ENCODE results near the gene LAMB4. TPM values are rescaled to one million over a fixed set of nuclear protein-coding genes. Genes with fewer than 3 reads are reported as not detected.

LAMB4 gene
- polyA plus RNA-seq, 1 experiment: 0.33 TPM

GRCh38 chr7:108108131-108108530 lies 22.0 kb downstream of the LAMB4 start:
- TF ChIP-seq, protein P1, sequence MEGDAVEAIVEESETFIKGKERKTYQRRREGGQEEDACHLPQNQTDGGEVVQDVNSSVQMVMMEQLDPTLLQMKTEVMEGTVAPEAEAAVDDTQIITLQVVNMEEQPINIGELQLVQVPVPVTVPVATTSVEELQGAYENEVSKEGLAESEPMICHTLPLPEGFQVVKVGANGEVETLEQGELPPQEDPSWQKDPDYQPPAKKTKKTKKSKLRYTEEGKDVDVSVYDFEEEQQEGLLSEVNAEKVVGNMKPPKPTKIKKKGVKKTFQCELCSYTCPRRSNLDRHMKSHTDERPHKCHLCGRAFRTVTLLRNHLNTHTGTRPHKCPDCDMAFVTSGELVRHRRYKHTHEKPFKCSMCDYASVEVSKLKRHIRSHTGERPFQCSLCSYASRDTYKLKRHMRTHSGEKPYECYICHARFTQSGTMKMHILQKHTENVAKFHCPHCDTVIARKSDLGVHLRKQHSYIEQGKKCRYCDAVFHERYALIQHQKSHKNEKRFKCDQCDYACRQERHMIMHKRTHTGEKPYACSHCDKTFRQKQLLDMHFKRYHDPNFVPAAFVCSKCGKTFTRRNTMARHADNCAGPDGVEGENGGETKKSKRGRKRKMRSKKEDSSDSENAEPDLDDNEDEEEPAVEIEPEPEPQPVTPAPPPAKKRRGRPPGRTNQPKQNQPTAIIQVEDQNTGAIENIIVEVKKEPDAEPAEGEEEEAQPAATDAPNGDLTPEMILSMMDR (IDR thresholded peaks at IDR 0.05; ENCODE audit: low read depth, low read length): no peak
- no peaks in the 10 kb centered on the region for H3K9me3 ChIP-seq (ENCODE audit: control insufficient read depth, insufficient read depth, low read length)
- ChIA-PET CTCF (interaction anchor here (0.6 kb wide), 1 partner anchor 11 kb away, joined by 6 read pairs; no protein-coding TSS in a partner anchor), POLR2A (no interaction called here)
- no peak for DNase-seq (ENCODE audit: low read depth, low spot score)
- H3K4me3 ChIP-seq (ENCODE audit: low read depth, low read length): no peak overlapping the region
- H3K27me3 ChIP-seq (ENCODE audit: control insufficient read depth, insufficient read depth, low read length): no peaks in the 10 kb centered on the region
- no peak overlapping the region for H3K27ac ChIP-seq (ENCODE audit: low read depth, low read length)

- H3K27me3 ChIP-seq (ENCODE audit: control insufficient read depth, insufficient read depth, low read length): no peaks in the 10 kb centered on the region
- ChIA-PET POLR2A (interaction anchor here (1.2 kb wide), 2 partner anchors 10 to 17 kb away, joined by 3 read pairs; no protein-coding TSS in a partner anchor), CTCF (no interaction called here)
- TF ChIP-seq, protein P1 (IDR thresholded peaks at IDR 0.05; ENCODE audit: low read depth, low read length): no peak
- no peak for DNase-seq (ENCODE audit: low read depth, low spot score)
- no peak overlapping the region for H3K4me3 ChIP-seq (ENCODE audit: low read depth, low read length)
- H3K9me3 ChIP-seq (ENCODE audit: control insufficient read depth, insufficient read depth, low read length): no peaks in the 10 kb centered on the region; the same call in 1 of the 2 replicates
- no peak overlapping the region for H3K27ac ChIP-seq (ENCODE audit: low read depth, low read length)
Measured at GRCh38 chr7:108104324-108104723, 25.8 kb downstream of the LAMB4 start.

DNA sequence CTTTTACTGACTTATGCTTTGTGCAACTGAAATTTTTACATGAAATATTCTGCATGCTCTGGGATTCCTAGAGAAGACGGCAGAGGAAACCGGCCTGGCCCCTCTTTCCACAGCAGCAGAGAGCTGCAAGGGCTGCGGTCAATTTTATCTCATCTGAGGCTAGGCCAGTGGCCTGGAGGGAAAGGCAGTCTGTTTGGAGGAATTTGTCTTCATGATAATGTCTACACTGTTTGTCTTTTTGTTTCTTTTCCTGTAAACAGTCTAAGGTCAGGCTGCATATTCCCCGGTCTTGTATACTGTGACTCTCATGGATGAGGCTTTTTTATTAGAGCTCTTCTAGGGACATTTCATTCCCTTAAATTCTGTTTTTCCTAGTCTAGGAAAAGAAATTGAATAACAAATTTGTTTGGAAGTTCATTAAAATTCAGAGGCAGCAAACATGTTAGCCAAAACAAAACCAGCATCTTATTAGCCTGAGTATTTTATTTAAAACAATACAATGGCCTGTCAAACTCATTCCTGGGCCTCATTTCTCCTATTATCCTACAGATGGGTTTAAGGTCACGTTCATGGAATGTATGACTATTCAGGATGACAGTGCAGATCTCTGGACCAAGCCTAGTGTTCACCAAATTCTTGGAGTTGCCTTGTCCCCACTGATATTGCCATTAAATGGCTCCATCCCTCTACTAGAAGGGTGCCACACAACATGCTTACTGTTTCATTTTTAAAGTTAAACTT lies 26.4 kb downstream of the LAMB4 start:
- Histone ChIP-seq H3K27me3 (ENCODE audit: control insufficient read depth, insufficient read depth, low read length) (no peaks in the 10 kb centered on the region), H3K27ac (ENCODE audit: low read depth, low read length) (no peak overlapping the region), H3K9me3 (ENCODE audit: control insufficient read depth, insufficient read depth, low read length) (no peaks in the 10 kb centered on the region; the same call in 1 of the 2 replicates), H3K4me3 (ENCODE audit: low read depth, low read length) (no peak overlapping the region)
- TF ChIP-seq, protein P1 (IDR thresholded peaks at IDR 0.05; ENCODE audit: low read depth, low read length): no peak
- ChIA-PET POLR2A (interaction anchor here (1.2 kb wide), 2 partner anchors 10 to 16 kb away, joined by 3 read pairs; no protein-coding TSS in a partner anchor), CTCF (no interaction called here)
- no peak for DNase-seq (ENCODE audit: low read depth, low spot score)

DNA sequence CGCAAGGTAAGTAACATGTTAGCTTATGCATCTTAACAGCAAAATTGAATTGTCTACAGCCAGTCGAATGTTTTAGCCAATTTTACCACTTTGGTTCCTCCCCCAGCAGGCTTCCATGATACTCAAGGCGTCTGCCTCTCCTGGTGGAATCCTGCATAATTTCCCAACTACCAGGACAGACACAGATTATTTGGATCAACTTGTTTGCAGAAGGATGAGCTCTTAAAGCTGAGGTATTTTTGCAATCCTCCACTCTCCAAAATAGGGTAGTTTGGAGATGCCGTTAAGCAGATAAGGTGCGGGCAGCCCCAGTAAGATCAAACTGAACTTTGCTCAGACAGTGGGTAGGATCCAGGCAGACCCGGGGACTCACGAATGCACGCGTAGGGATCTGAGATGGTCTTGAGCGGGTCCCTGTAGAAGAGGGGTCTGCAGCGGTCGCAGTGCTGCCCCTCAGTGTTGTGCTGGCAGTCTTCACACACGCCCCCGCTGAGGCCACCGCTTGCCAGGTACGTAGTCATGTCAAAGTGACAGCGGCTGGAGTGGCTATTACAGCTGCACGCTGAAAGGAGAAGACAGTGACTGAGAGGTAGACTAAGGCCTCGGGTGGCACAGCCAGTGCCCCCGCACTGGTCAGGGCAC lies 27.4 kb downstream of the LAMB4 start:
- Histone ChIP-seq H3K4me3 (ENCODE audit: low read depth, low read length) (no peak overlapping the region), H3K27me3 (ENCODE audit: control insufficient read depth, insufficient read depth, low read length) (no peaks in the 10 kb centered on the region), H3K9me3 (ENCODE audit: control insufficient read depth, insufficient read depth, low read length) (no peaks in the 10 kb centered on the region; the same call in 1 of the 2 replicates), H3K27ac (ENCODE audit: low read depth, low read length) (no peak overlapping the region)
- TF ChIP-seq, protein P1 (IDR thresholded peaks at IDR 0.05; ENCODE audit: low read depth, low read length): no peak
- DNase-seq (ENCODE audit: low read depth, low spot score): no peak
- CTCF ChIA-PET: no interaction called here
- POLR2A ChIA-PET: interaction anchor here (0.6 to 1.2 kb wide), 3 partner anchors 9 to 19 kb away, joined by 3 to 5 read pairs (median 3); no protein-coding TSS in a partner anchor

GRCh38 chr7:108101759-108102158 lies 28.4 kb downstream of the LAMB4 start:
- Histone ChIP-seq H3K27ac (ENCODE audit: low read depth, low read length) (no peak overlapping the region), H3K4me3 (ENCODE audit: low read depth, low read length) (no peak overlapping the region), H3K27me3 (ENCODE audit: control insufficient read depth, insufficient read depth, low read length) (no peaks in the 10 kb centered on the region), H3K9me3 (ENCODE audit: control insufficient read depth, insufficient read depth, low read length) (no peaks in the 10 kb centered on the region; the same call in 1 of the 2 replicates)
- no peak for DNase-seq (ENCODE audit: low read depth, low spot score)
- ChIA-PET POLR2A (no interaction called here), CTCF (interaction anchor here (0.7 kb wide), 1 partner anchor 129 kb away, joined by 3 read pairs; no protein-coding TSS in a partner anchor)
- TF ChIP-seq, protein P1 (IDR thresholded peaks at IDR 0.05; ENCODE audit: low read depth, low read length): no peak
